ENCODE results near the gene AUTS2. TPM values are rescaled to one million over a fixed set of nuclear protein-coding genes. Genes with fewer than 3 reads are reported as not detected.

AUTS2 gene
- total and polyA plus RNA-seq, 2 of the 8 experiments (the other 6 are each of a cell fraction or from before 2014, with no cell fraction given), result 25.9 to 101 TPM

DNA sequence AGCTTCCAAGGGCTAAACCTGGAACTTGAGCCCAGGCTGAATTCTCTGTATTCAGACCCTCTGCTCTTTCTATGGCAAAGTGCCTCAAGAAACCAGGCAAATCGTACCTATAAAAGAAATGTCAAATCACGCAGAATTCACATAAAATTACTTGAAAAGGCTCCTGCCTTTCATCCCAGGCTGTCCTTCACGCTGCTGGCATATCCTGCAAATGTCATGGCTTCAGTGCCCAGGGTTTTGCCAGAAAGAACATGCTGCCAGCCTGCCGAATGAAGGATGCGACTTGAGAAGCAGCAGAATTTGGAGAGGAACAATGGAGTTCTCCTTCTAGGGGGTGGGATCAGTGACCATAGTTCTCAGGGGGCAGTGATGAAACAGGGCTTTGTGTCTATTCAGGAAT lies 931.2 kb downstream of the AUTS2 start (continued):
- TF ChIP-seq, protein P1, sequence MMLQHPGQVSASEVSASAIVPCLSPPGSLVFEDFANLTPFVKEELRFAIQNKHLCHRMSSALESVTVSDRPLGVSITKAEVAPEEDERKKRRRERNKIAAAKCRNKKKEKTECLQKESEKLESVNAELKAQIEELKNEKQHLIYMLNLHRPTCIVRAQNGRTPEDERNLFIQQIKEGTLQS (IDR thresholded peaks at IDR 0.05; ENCODE audit: insufficient read depth, low read depth, low read length), result no peak
